ENCODE data around the gene UBQLN2. TPM values are rescaled to one million over a fixed set of nuclear protein-coding genes. Genes with fewer than 3 reads are reported as not detected.
"Not testable (repeated sequence)": the region's sequence is repeated elsewhere in the genome, so short reads cannot be mapped to it uniquely, and the experiment has no call there.

Gene UBQLN2
- total RNA-seq (10 to 100 TPM in 4 of 5 donors, 1 to 10 TPM in 1; 3.5 to 51.9 (median 15.6) TPM), polyA plus RNA-seq (10 to 100 TPM in 2 of 3 donors, 1 to 10 TPM in 1; 7.0 to 10.7 (median 10.5) TPM)
- long read RNA-seq, donor 1, full-length matches to known transcripts, result 49 of 49 reads
- long read RNA-seq, donor 1, partial matches to known transcripts, result 0 of 49 reads
- long read RNA-seq, donor 1, other reads (novel, unspliced or antisense), result 0 of 49 reads
- long read RNA-seq, donor 2, full-length matches to known transcripts, result 41 of 41 reads
- long read RNA-seq, donor 2, partial matches to known transcripts, result 0 of 41 reads
- long read RNA-seq, donor 2, other reads (novel, unspliced or antisense), result 0 of 41 reads
- long read RNA-seq, donor 3, full-length matches to known transcripts, result 27 of 27 reads
- long read RNA-seq, donor 3, partial matches to known transcripts, result 0 of 27 reads
- long read RNA-seq, donor 3, other reads (novel, unspliced or antisense), result 0 of 27 reads
- long read RNA-seq, donor 4, full-length matches to known transcripts, result 7 of 7 reads
- long read RNA-seq, donor 4, partial matches to known transcripts, result 0 of 7 reads
- long read RNA-seq, donor 4, other reads (novel, unspliced or antisense), result 0 of 7 reads
- long read RNA-seq, donor 5, full-length matches to known transcripts, result 63 of 63 reads
- long read RNA-seq, donor 5, partial matches to known transcripts, result 0 of 63 reads
- long read RNA-seq, donor 5, other reads (novel, unspliced or antisense), result 0 of 63 reads
- long read RNA-seq, donor 6, full-length matches to known transcripts, result 91 of 91 reads
- long read RNA-seq, donor 6, partial matches to known transcripts, result 0 of 91 reads
- long read RNA-seq, donor 6, other reads (novel, unspliced or antisense), result 0 of 91 reads
- long read RNA-seq, donor 7, full-length matches to known transcripts, result 82 of 82 reads
- long read RNA-seq, donor 7, partial matches to known transcripts, result 0 of 82 reads
- long read RNA-seq, donor 7, other reads (novel, unspliced or antisense), result 0 of 82 reads
- long read RNA-seq, donor 8, full-length matches to known transcripts, result 46 of 46 reads
- long read RNA-seq, donor 8, partial matches to known transcripts, result 0 of 46 reads
- long read RNA-seq, donor 8, other reads (novel, unspliced or antisense), result 0 of 46 reads
- long read RNA-seq, donor 9, full-length matches to known transcripts, result 100 of 100 reads
- long read RNA-seq, donor 9, partial matches to known transcripts, result 0 of 100 reads
- long read RNA-seq, donor 9, other reads (novel, unspliced or antisense), result 0 of 100 reads
- long read RNA-seq, donor 10, full-length matches to known transcripts, result 20 of 20 reads
- long read RNA-seq, donor 10, partial matches to known transcripts, result 0 of 20 reads
- long read RNA-seq, donor 10, other reads (novel, unspliced or antisense), result 0 of 20 reads

- H3K9me3 ChIP-seq, result peaks cover 0 to 7% (median 2%) of the 10 kb centered on the region in 4 donors
- H3K27me3 ChIP-seq, result peaks cover 0 to 6% (median 0%) of the 10 kb centered on the region in 3 donors
- peak; percentile 82 to 95 for DNase-seq
- H3K36me3 ChIP-seq, result no peaks in the 10 kb centered on the region
- peak within 1 kb of the TSS; percentile 51 to 72 (median 58) for H3K4me3 ChIP-seq
- intact Hi-C loops (cut with DNase I; ENCODE audit: low total_unique reads), result no loop called here
- peak; percentile 18 to 85 (median 84) for TF ChIP-seq POLR2AphosphoS5 (IDR thresholded peaks at IDR 0.05)
- TF ChIP-seq CTCF (IDR thresholded peaks at IDR 0.05), result no peak
- peak in 1 of 4 donors; percentile 45 for TF ChIP-seq POLR2A (IDR thresholded peaks at IDR 0.05)
- peak within 1 kb of the TSS; percentile 89 to 96 (median 94) for H3K27ac ChIP-seq
- peaks cover 0 to 30% (median 12%) of the 10 kb centered on the region in 4 donors for H3K4me1 ChIP-seq
- 0 to 22% (median 4%) methylated on average over 35 to 65 of the region's 70 CpGs for WGBS, 5 donors
Measured at GRCh38 chrX:56563231-56564161, at the start of gene UBQLN2. TSS of gene UBQLN2 (plus strand) at chrX:56563627. CDS start at chrX:56563874, 247 bp downstream.

- TF ChIP-seq CTCF (IDR thresholded peaks at IDR 0.05), result no peak
- TF ChIP-seq EP300 (IDR thresholded peaks at IDR 0.05), result no peak
- no peak for DNase-seq
- no peak overlapping the region for H3K27ac ChIP-seq
- no peaks in the 10 kb centered on the region for H3K4me1 ChIP-seq
- intact Hi-C loops (cut with DNase I; ENCODE audit: low total_unique reads), result no loop called here
- 46 to 78% (median 65%) methylated on average over 2 of the region's 2 CpGs for WGBS, 5 donors
- H3K9me3 ChIP-seq, result peaks cover 0 to 7% (median 3%) of the 10 kb centered on the region in 4 donors
- H3K36me3 ChIP-seq, result no peaks in the 10 kb centered on the region
- H3K27me3 ChIP-seq, result no peaks in the 10 kb centered on the region
- H3K4me3 ChIP-seq, result no peak overlapping the region
Measured at GRCh38 chrX:56519642-56520041, 43.8 kb upstream of the UBQLN2 start.

- intact Hi-C loops (cut with DNase I; ENCODE audit: low total_unique reads), result not testable (repeated sequence)
Measured at GRCh38 chrX:56529482-56530007, 33.9 kb upstream of the UBQLN2 start.

GRCh38 chrX:56530011-56530410, 33.4 kb upstream of the UBQLN2 start:
- Histone ChIP-seq H3K36me3 (no peaks in the 10 kb centered on the region), H3K4me3 (no peak overlapping the region), H3K27ac (no peak overlapping the region), H3K9me3 (peaks cover 0 to 10% (median 0%) of the 10 kb centered on the region in 4 donors), H3K4me1 (no peaks in the 10 kb centered on the region), H3K27me3 (peaks cover 0 to 10% (median 0%) of the 10 kb centered on the region in 3 donors)
- TF ChIP-seq CTCF (IDR thresholded peaks at IDR 0.05) (no peak), POLR2AphosphoS5 (IDR thresholded peaks at IDR 0.05) (no peak), EP300 (IDR thresholded peaks at IDR 0.05) (no peak), POLR2A (IDR thresholded peaks at IDR 0.05) (no peak)
- 23 to 80% (median 72%) methylated on average over 1 of the region's 1 CpG for WGBS, 5 donors
- intact Hi-C loops (cut with DNase I; ENCODE audit: low total_unique reads), result no loop called here
- no peak for DNase-seq

More at GRCh38 chrX:56529482-56530007, 33.9 kb upstream of the UBQLN2 start:
- H3K4me1 ChIP-seq, H3K4me3 ChIP-seq, H3K27me3 ChIP-seq, DNase-seq, H3K27ac ChIP-seq, H3K9me3 ChIP-seq, H3K36me3 ChIP-seq: not testable (repeated sequence)
- WGBS, 5 donors, result 23 to 60% (median 47%) methylated on average over 2 of the region's 2 CpGs

All from stomach (tissue), 19 donors.